HCT116 (cell line): ENCODE results near the gene ZDHHC22. TPM values are rescaled to one million over a fixed set of nuclear protein-coding genes. Genes with fewer than 3 reads are reported as not detected.

ENCODE experiments used
- ATAC-seq: fragments of 200-7000 bp; cut with Tn5 transposase; 2 replicates; pipeline ENCODE4 v1.9.1; 2020; ENCODE audit warnings: mild to moderate bottlenecking, moderate library complexity
- BruUV-seq: library from RNA; stranded (reverse); fragments of 400-500 nt; replicated peaks from 2 replicates; lab custom pipeline; 2021; lab: Mats Ljungman, UMichigan
- CTCF ChIA-PET: fragments of 300-600 bp; sonication (Branson Sonifier 250); formaldehyde crosslinking; loops from one replicate; lab custom pipeline; 2021; ENCODE audit warnings: antibody characterized with exemption; lab: Charles Lee
- POLR2A ChIA-PET: fragments of 300-600, 350-600 bp; sonication (Branson Sonifier 250); formaldehyde crosslinking; loops from one replicate; lab custom pipeline; 2021; ENCODE audit warnings: antibody characterized with exemption; lab: Charles Lee
- RAD21 ChIA-PET, 2 experiments: fragments of 300-600 bp; sonication (Branson Sonifier 250); formaldehyde crosslinking; loops; one replicate each; lab custom pipeline; 2023; ENCODE audit warnings: low total read pairs in 2 of 2; ENCODE audit not compliant: uncharacterized antibody in 2 of 2, unreplicated experiment in 2 of 2, low non-redundant PET in 1 of 2; lab: Charles Lee
- DNase-seq: peaks from one replicate; pipeline ENCODE4 v3.0.0-alpha.2; 2010; ENCODE audit warnings: low read depth, low spot score
- H2AFZ ChIP-seq: fragments of 200-600 bp; shearing (Covaris generic), sonication (generic); 2 replicates; pipeline ENCODE4 v1.6.1; 2017; ENCODE audit warnings: low read depth, mixed run types, mixed read lengths, antibody characterized with exemption, low read length; ENCODE audit not compliant: poor library complexity, severe bottlenecking
- H3K27ac ChIP-seq: 2 replicates; pipeline ENCODE4 v1.5.1; 2012; ENCODE audit warnings: low read depth, low read length
- H3K27me3 ChIP-seq: fragments of 200-600 bp; sonication (generic); 2 replicates; pipeline ENCODE4 v1.6.1; 2016; ENCODE audit warnings: mixed run types, low read length, mixed read lengths; ENCODE audit not compliant: insufficient read depth
- H3K36me3 ChIP-seq, 2 experiments: fragments of 200-500 bp in 1 of 2; fragments of 200-600 bp in 1 of 2; sonication (Bioruptor generic) in 1 of 2; sonication (generic) in 1 of 2; 2 replicates each; pipeline versions ENCODE4 v1.5.1 to v1.6.1; 2014 to 2016; ENCODE audit warnings: low read length in 2 of 2, inconsistent platforms in 1 of 2, mixed read lengths in 1 of 2, mixed run types in 1 of 2; ENCODE audit not compliant: insufficient read depth in 2 of 2, control insufficient read depth in 1 of 2
- H3K4me1 ChIP-seq, 2 experiments: fragments of 200-600 bp in 1 of 2; sonication (generic) in 1 of 2; 2 replicates each; pipeline versions ENCODE4 v1.5.1 to v1.6.1; 2012 to 2017; ENCODE audit warnings: low read length in 2 of 2, inconsistent platforms in 1 of 2, mild to moderate bottlenecking in 1 of 2, mixed read lengths in 1 of 2, mixed run types in 1 of 2, moderate library complexity in 1 of 2; ENCODE audit not compliant: insufficient read depth in 2 of 2, control insufficient read depth in 1 of 2
- H3K4me2 ChIP-seq: fragments of 200-600 bp; sonication (generic); 2 replicates; pipeline ENCODE4 v1.6.1; 2017; ENCODE audit warnings: mixed run types, low read length, mixed read lengths
- H3K4me3 ChIP-seq, 2 experiments: fragments of 200-600 bp in 1 of 2; sonication (generic) in 1 of 2; replicated peaks in 1 of 2; 2 replicates each; pipeline ENCODE4 v1.5.1; 2011 to 2016; ENCODE audit warnings: low read length in 2 of 2, control low read depth in 1 of 2, low read depth in 1 of 2, mild to moderate bottlenecking in 1 of 2, mixed read lengths in 1 of 2, mixed run types in 1 of 2
- H3K79me2 ChIP-seq: fragments of 200-600 bp; sonication (generic); 2 replicates; pipeline ENCODE4 v1.6.1; 2017; ENCODE audit warnings: mild to moderate bottlenecking, mixed run types, low read length, moderate library complexity, mixed read lengths; ENCODE audit not compliant: insufficient read depth
- H3K9ac ChIP-seq: fragments of 200-600 bp; sonication (generic); 2 replicates; pipeline ENCODE4 v1.6.1; 2016; ENCODE audit warnings: low read length, mixed read lengths
- H3K9me2 ChIP-seq: fragments of 200-600 bp; sonication (generic), shearing (Covaris generic); 2 replicates; pipeline ENCODE4 v1.6.1; 2017; ENCODE audit warnings: mixed run types, mild to moderate bottlenecking, moderate library complexity; ENCODE audit not compliant: insufficient read depth
- H3K9me3 ChIP-seq, 2 experiments: fragments of 200-500 bp in 1 of 2; fragments of 200-600 bp in 1 of 2; sonication (Bioruptor generic) in 1 of 2; sonication (generic) in 1 of 2; 2 replicates each; pipeline ENCODE4 v1.6.1; 2014 to 2017; ENCODE audit warnings: low read length in 2 of 2, mixed read lengths in 2 of 2, inconsistent platforms in 1 of 2, low read depth in 1 of 2, mild to moderate bottlenecking in 1 of 2, mixed run types in 1 of 2, moderate library complexity in 1 of 2; ENCODE audit not compliant: control insufficient read depth in 1 of 2, insufficient read depth in 1 of 2
- H4K20me1 ChIP-seq: fragments of 200-600 bp; sonication (generic), shearing (Covaris generic); 2 replicates; pipeline ENCODE4 v1.6.1; 2017; ENCODE audit warnings: mixed run types, mild to moderate bottlenecking, moderate library complexity; ENCODE audit not compliant: insufficient read depth
- ATF3 ChIP-seq: IDR thresholded peaks from 2 replicates; pipeline ENCODE4 v1.6.1; 2012
- CTCF ChIP-seq, 3 experiments: fragments of 200-600 bp in 1 of 3; sonication (generic) in 1 of 3; IDR thresholded peaks in 2 of 3; conservative IDR thresholded peaks in 1 of 3; 2 replicates each; pipeline ENCODE4 v1.5.1; 2012 to 2017; ENCODE audit warnings: low read depth in 2 of 3, low read length in 2 of 3, antibody characterized with exemption in 1 of 3, borderline replicate concordance in 1 of 3, control low read depth in 1 of 3, mild to moderate bottlenecking in 1 of 3, mixed read lengths in 1 of 3, mixed run types in 1 of 3, moderate library complexity in 1 of 3; ENCODE audit not compliant: insufficient read depth in 1 of 3
- POLR2AphosphoS5 ChIP-seq: IDR thresholded peaks from 2 replicates; pipeline ENCODE4 v1.6.1; 2011; ENCODE audit warnings: mild to moderate bottlenecking, low read depth, low read length, moderate library complexity
- RAD21 ChIP-seq: IDR thresholded peaks from 2 replicates; pipeline ENCODE4 v1.6.1; 2012; ENCODE audit warnings: low read depth, mild to moderate bottlenecking
- SP1 ChIP-seq: IDR thresholded peaks from 2 replicates; pipeline ENCODE4 v1.6.1; 2012; ENCODE audit warnings: low read depth
- SRF ChIP-seq: IDR thresholded peaks from 2 replicates; pipeline ENCODE4 v1.6.1; 2012; ENCODE audit warnings: low read depth
- YY1 ChIP-seq: IDR thresholded peaks from 2 replicates; pipeline ENCODE4 v1.6.1; 2011; ENCODE audit warnings: low read length, low read depth, moderate library complexity, mild to moderate bottlenecking; ENCODE audit not compliant: insufficient replicate concordance; ENCODE audit errors: extremely low read depth
- ZNF274 ChIP-seq: fragments of 200-500 bp; sonication (Bioruptor generic); IDR thresholded peaks from 2 replicates; pipeline ENCODE4 v1.6.1; 2014; ENCODE audit warnings: mild to moderate bottlenecking, low read depth, low read length, inconsistent platforms
- intact Hi-C: fragments of 100-400 bp; cut with micrococcal nuclease; formaldehyde crosslinking; loops from 2 replicates; pipeline ENCODE4 v1.10.0; 2022
- total RNA-seq: library from RNA; stranded (reverse); gene quantifications from one replicate; pipeline ENCODE4 v1.2.1, GENCODE V29; 2021; ENCODE audit not compliant: unreplicated experiment

The ZDHHC22 gene
- total RNA-seq, 1 experiment from 2014 or later = 0.10 TPM

GRCh38 chr14:77144412-77145115, 3.0 kb upstream of the ZDHHC22 start:
- POLR2A ChIA-PET = no interaction called here
- Histone ChIP-seq H3K4me1 (peaks cover 4 to 20% of the 10 kb centered on the region in 2 experiments; a peak in 3 of 4 replicates), H3K4me3 (no peak overlapping the region), H3K36me3 (no peaks in the 10 kb centered on the region), H3K9ac (no peak overlapping the region), H3K27ac (no peak overlapping the region), H3K4me2 (no peak overlapping the region), H3K79me2 (no peaks in the 10 kb centered on the region), H3K9me3 (no peaks in the 10 kb centered on the region), H3K9me2 (no peaks in the 10 kb centered on the region), H3K27me3 (peaks cover 13% of the 10 kb centered on the region; the same call in 1 of the 2 replicates), H2AFZ (no peak overlapping the region), H4K20me1 (no peaks in the 10 kb centered on the region)
- RAD21 ChIA-PET = no interaction called here
- BruUV-seq = no TSS peak
- DNase-seq = no peak
- intact Hi-C loops = no loop called here
- CTCF ChIA-PET = interaction anchor here (1.4 kb wide), 1 partner anchor 171 kb away, joined by 6 read pairs; no protein-coding TSS in a partner anchor
- ATAC-seq = no peak
- TF ChIP-seq SRF (no peak), YY1 (no peak)

- Histone ChIP-seq H3K36me3 (no peaks in the 10 kb centered on the region), H3K79me2 (no peaks in the 10 kb centered on the region), H2AFZ (no peak overlapping the region), H3K4me2 (no peak overlapping the region), H3K9me3 (no peaks in the 10 kb centered on the region), H3K27ac (no peak overlapping the region), H3K9ac (no peak overlapping the region), H3K27me3 (peaks cover 13% of the 10 kb centered on the region; the same call in 1 of the 2 replicates), H4K20me1 (no peaks in the 10 kb centered on the region), H3K4me1 (peaks cover 7 to 21% of the 10 kb centered on the region in 2 experiments; a peak in 3 of 4 replicates), H3K9me2 (no peaks in the 10 kb centered on the region), H3K4me3 (no peak overlapping the region)
- intact Hi-C loops = no loop called here
- no TSS peak for BruUV-seq
- ChIA-PET RAD21 (no interaction called here), CTCF (interaction anchor here (0.5 to 2.1 kb wide), 5 partner anchors 8 to 267 kb away, joined by 3 to 10 read pairs (median 3); no protein-coding TSS in a partner anchor), POLR2A (no interaction called here)
- DNase-seq = no peak
- no peak for TF ChIP-seq RAD21
- no peak for TF ChIP-seq POLR2AphosphoS5
- no peak for TF ChIP-seq CTCF (IDR thresholded peaks at IDR 0.05 in 2 of 3, conservative IDR thresholded peaks at IDR 0.05 in 1 of 3; ENCODE audit: borderline replicate concordance in 1 of 3, insufficient read depth in 1 of 3, low read depth in 2 of 3, low read length in 2 of 3)
- no peak for TF ChIP-seq SP1
- TF ChIP-seq ATF3 = no peak
- no peak for TF ChIP-seq ZNF274
- no peak for ATAC-seq
Observed at GRCh38 chr14:77143071-77143470, 1.5 kb upstream of the ZDHHC22 start.
